ENCODE data around the gene SRD5A2.

DNA sequence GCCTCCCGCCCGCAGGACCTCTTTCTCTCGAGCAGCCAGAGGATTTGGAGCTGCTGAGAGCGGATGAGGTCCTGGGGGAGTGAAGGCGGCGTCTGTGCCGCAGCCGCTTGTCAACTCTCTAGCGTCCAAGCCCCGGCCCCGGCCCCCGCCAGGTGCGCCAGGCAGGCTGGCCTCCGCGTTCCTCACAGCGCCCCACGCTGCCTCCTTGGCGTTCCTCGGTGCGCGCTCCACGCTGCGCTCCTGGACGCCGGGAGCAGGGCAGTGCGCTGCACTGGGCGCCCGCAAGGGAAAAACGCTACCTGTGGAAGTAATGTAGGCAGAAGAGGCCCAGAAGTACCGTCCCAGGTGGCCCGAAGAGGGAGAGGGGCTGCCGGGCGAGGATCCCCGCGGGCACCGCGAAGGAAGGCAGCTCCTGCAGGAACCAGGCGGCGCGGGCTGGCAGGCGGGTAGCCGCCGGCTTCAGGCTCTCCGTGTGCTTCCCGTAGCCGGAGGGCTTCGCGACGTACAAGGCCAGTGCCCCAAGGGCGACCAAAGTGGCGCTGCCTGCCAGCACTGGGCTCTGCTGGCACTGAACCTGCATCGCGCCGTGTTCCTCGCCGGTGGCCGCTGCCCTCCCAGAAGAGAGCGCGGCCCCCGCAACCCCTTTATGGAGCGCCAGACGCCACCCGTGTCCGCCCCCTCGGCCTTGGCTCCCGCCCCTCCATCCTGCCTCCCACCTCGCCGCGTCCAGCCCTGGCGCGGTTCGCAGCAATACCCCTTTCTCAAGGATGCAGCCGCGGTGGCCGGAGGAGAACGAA lies at the start of gene SRD5A2:
- TF ChIP-seq, protein P1, sequence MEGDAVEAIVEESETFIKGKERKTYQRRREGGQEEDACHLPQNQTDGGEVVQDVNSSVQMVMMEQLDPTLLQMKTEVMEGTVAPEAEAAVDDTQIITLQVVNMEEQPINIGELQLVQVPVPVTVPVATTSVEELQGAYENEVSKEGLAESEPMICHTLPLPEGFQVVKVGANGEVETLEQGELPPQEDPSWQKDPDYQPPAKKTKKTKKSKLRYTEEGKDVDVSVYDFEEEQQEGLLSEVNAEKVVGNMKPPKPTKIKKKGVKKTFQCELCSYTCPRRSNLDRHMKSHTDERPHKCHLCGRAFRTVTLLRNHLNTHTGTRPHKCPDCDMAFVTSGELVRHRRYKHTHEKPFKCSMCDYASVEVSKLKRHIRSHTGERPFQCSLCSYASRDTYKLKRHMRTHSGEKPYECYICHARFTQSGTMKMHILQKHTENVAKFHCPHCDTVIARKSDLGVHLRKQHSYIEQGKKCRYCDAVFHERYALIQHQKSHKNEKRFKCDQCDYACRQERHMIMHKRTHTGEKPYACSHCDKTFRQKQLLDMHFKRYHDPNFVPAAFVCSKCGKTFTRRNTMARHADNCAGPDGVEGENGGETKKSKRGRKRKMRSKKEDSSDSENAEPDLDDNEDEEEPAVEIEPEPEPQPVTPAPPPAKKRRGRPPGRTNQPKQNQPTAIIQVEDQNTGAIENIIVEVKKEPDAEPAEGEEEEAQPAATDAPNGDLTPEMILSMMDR (IDR thresholded peaks at IDR 0.05), result no peak
- TF ChIP-seq POLR2A (IDR thresholded peaks at IDR 0.05), result no peak
